Measurements from ENCODE around the gene TP53I13. TPM values are rescaled to one million over a fixed set of nuclear protein-coding genes. Genes with fewer than 3 reads are reported as not detected.

The TP53I13 gene
- total RNA-seq, 4 donors from 2014 or later, result 47.8 to 144 (median 87.7) TPM

DNA sequence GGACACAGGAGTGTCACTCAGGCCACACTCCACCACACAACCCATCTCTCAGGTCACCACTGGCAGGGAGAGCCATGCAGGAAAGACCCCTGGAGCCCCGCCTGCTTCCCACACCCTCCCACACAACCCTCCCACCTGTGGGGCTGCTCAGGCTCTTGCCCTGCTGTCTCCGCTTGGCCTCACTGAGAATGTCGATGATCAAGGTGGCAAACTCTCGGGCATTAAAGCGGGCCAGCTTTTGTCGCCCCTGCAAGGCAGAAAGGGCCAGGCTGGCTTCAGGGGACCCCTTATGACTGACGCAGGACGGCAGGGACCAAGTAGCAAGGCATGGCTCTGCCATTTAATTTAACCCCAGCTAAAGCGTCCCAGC is 8.5 kb downstream of the TP53I13 start:
- H3K4me3 ChIP-seq, result no peak overlapping the region
- DNase-seq, result no peak
- H3K27me3 ChIP-seq, result no peaks in the 10 kb centered on the region
- peaks cover 6 to 28% (median 22%) of the 10 kb centered on the region in 4 donors for H3K4me1 ChIP-seq
- 95% methylated on average over 9 of the region's 9 CpGs; no CpG with 5 or more reads in 1 of the 2 donors for WGBS, 2 donors (ENCODE audit: low coverage in 1 of 2)
- H3K27ac ChIP-seq, result peak overlapping the region in 1 of 4 donors; percentile 12
- H3K9me3 ChIP-seq, result no peaks in the 10 kb centered on the region
- intact Hi-C loops (cut with DNase I; ENCODE audit: low total_unique reads), result no loop called here
- H3K36me3 ChIP-seq, result peaks cover 0 to 12% (median 4%) of the 10 kb centered on the region in 4 donors
- no peak for TF ChIP-seq POLR2A (IDR thresholded peaks at IDR 0.05)
- TF ChIP-seq POLR2AphosphoS5 (IDR thresholded peaks at IDR 0.05), result no peak
- TF ChIP-seq, protein P1, sequence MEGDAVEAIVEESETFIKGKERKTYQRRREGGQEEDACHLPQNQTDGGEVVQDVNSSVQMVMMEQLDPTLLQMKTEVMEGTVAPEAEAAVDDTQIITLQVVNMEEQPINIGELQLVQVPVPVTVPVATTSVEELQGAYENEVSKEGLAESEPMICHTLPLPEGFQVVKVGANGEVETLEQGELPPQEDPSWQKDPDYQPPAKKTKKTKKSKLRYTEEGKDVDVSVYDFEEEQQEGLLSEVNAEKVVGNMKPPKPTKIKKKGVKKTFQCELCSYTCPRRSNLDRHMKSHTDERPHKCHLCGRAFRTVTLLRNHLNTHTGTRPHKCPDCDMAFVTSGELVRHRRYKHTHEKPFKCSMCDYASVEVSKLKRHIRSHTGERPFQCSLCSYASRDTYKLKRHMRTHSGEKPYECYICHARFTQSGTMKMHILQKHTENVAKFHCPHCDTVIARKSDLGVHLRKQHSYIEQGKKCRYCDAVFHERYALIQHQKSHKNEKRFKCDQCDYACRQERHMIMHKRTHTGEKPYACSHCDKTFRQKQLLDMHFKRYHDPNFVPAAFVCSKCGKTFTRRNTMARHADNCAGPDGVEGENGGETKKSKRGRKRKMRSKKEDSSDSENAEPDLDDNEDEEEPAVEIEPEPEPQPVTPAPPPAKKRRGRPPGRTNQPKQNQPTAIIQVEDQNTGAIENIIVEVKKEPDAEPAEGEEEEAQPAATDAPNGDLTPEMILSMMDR (IDR thresholded peaks at IDR 0.05), result no peak
- no peak for TF ChIP-seq EP300 (IDR thresholded peaks at IDR 0.05; ENCODE audit: low read depth)
- in situ Hi-C loops (cut with MboI; ENCODE audit: low pct_ligation_motif_present in 1 of 4, low pct_unique_long_range_greater_than_20kb in 1 of 4, low sequenced_read_pairs in 3 of 4), result no loop called here

DNA sequence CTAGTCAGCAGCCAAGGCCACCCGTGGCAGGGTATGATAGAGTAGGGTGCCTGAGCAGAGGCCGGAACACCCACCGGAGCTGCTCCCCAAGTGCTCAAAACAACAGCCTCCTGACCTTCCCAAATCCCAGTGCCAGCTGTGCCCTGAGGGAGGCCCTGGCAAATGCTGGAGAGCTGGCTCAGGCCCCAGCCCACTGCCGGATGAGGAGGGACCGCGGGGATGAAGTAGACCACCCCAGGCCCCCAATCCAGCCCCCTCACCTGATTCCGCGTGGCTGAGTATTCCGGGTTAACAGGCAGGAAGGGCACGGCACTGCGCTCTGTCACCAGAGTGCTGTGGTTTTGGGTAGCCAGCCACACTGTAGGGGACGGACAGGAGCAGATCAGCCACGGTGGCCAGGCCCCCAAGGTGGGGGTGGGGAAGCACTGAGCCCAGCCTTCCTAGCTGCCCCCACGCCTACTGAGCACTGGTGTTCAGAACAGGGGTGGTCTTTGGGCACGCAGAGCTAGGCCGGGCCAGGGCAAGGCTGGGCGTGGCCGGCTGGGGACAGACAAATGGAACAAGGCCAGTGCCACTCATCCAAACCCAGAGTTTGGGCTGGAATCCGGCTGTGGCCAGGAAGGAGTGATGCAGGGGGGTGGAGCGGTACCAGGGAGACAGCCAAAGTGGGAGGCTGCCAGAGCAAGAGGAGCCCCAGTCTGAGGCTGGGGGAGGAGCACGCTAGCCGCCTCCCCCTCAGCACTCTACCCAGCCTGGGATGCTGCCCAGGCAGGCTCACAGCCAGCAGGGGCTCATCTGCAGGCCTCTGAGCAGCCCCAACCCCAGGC is 9.1 kb downstream of the TP53I13 start:
- TF ChIP-seq POLR2AphosphoS5 (IDR thresholded peaks at IDR 0.05) (no peak), EP300 (IDR thresholded peaks at IDR 0.05; ENCODE audit: low read depth) (no peak), POLR2A (IDR thresholded peaks at IDR 0.05) (no peak)
- TF ChIP-seq, protein P1 (IDR thresholded peaks at IDR 0.05), result no peak
- intact Hi-C loops (cut with DNase I; ENCODE audit: low total_unique reads) (no loop called here), in situ Hi-C loops (cut with MboI; ENCODE audit: low pct_ligation_motif_present in 1 of 4, low pct_unique_long_range_greater_than_20kb in 1 of 4, low sequenced_read_pairs in 3 of 4) (no loop called here)
- H3K9me3 ChIP-seq, result no peaks in the 10 kb centered on the region
- peak overlapping the region in 1 of 4 donors; percentile 12 for H3K27ac ChIP-seq
- H3K4me1 ChIP-seq, result peaks cover 6 to 22% (median 19%) of the 10 kb centered on the region in 4 donors
- no peak for DNase-seq
- no peak overlapping the region for H3K4me3 ChIP-seq
- no peaks in the 10 kb centered on the region for H3K27me3 ChIP-seq
- WGBS, 2 donors (ENCODE audit: low coverage in 1 of 2), result 75% methylated on average over 14 of the region's 22 CpGs; no CpG with 5 or more reads in 1 of the 2 donors
- H3K36me3 ChIP-seq, result peaks cover 0 to 12% (median 4%) of the 10 kb centered on the region in 4 donors

DNA sequence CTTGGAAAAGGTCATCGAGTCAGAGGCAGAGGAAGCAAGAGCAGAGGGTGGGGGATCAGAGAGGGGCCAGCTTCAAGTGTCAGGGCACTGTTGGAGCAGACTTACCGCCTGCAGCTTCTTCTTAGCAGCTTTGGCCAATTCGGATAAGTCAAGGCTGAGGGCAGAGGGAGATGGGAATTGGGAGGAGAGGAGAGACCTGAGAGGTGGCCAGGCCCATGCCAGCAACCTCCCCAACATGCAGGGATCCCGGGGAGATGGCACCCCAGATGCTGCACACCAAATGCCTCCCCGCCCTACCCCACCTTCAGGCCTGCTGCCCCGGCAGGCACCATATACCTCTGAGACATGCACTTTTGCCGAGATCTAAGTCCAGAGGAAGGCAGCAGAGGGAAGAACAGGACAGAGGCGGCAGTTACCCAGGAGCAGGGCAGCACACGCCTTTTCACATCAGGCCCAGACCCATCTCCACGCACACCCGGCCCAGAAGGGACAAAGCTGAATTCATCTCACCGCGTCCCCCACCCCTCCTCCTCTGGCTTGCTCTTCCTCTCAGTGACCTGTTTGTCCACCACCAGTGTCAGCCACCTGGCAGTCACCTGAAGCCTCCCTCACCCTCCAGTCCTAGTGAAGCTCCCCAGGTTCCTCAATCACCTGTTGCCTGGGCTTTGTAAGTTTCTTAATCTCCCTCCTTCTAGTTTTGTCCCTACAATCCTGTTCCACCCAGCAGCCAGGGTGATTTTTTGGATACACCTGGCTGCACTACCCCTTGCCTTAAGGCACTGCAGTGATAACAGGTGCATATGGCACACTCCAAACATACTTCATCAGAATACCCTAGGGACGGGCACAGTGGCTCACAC is 10.4 kb downstream of the TP53I13 start:
- H3K36me3 ChIP-seq, result peaks cover 0 to 12% (median 4%) of the 10 kb centered on the region in 4 donors
- intact Hi-C loops (cut with DNase I; ENCODE audit: low total_unique reads) (no loop called here), in situ Hi-C loops (cut with MboI; ENCODE audit: low pct_ligation_motif_present in 1 of 4, low pct_unique_long_range_greater_than_20kb in 1 of 4, low sequenced_read_pairs in 3 of 4) (no loop called here)
- 90% methylated on average over 2 to 14 of the region's 14 CpGs for WGBS, 2 donors (ENCODE audit: low coverage in 1 of 2)
- H3K4me3 ChIP-seq, result no peak overlapping the region
- H3K27ac ChIP-seq, result no peak overlapping the region
- DNase-seq, result no peak
- no peaks in the 10 kb centered on the region for H3K27me3 ChIP-seq
- H3K9me3 ChIP-seq, result no peaks in the 10 kb centered on the region
- peaks cover 6 to 18% (median 13%) of the 10 kb centered on the region in 4 donors for H3K4me1 ChIP-seq
- no peak for TF ChIP-seq POLR2A (IDR thresholded peaks at IDR 0.05)
- TF ChIP-seq, protein P1 (IDR thresholded peaks at IDR 0.05), result no peak

All from transverse colon (tissue), 4 donors.